Kidney (tissue), 14 donors: ENCODE data around the gene IL22RA2. TPM values are rescaled to one million over a fixed set of nuclear protein-coding genes. Genes with fewer than 3 reads are reported as not detected.

Source experiments
- DNase-seq, 5 donors: peaks; one replicate each; pipeline ENCODE4 v3.0.0-alpha.2; 2013 to 2020
- FAIRE-seq: peaks from 2 replicates; lab custom pipeline; 2012; peaks lifted over from hg19 to GRCh38; lab: Jason Lieb, UNC
- H3K27ac ChIP-seq, 2 donors: one replicate each; pipeline ENCODE4 v1.7.0; 2013; ENCODE audit warnings: low read depth in 2 of 2, low read length in 2 of 2, inconsistent platforms in 1 of 2
- H3K27me3 ChIP-seq: one replicate; pipeline ENCODE4 v1.7.1; 2013; ENCODE audit warnings: low read length, inconsistent platforms; ENCODE audit not compliant: control insufficient read depth, insufficient read depth
- H3K36me3 ChIP-seq, 3 donors: one replicate each; pipeline versions ENCODE4 v1.7.0 to v1.7.1; 2013; ENCODE audit warnings: low read length in 3 of 3, control low read depth in 1 of 3, inconsistent platforms in 1 of 3; ENCODE audit not compliant: insufficient read depth in 3 of 3, control insufficient read depth in 2 of 3
- H3K4me1 ChIP-seq, 3 donors: one replicate each; pipeline versions ENCODE4 v1.7.0 to v1.7.1; 2013; ENCODE audit warnings: low read length in 3 of 3, inconsistent platforms in 1 of 3, low read depth in 1 of 3; ENCODE audit not compliant: control insufficient read depth in 2 of 3, insufficient read depth in 2 of 3
- H3K4me3 ChIP-seq, 3 donors: one replicate each; pipeline versions ENCODE4 v1.7.0 to v1.8.1; 2013; ENCODE audit warnings: low read length in 3 of 3, control low read depth in 1 of 3, inconsistent platforms in 1 of 3
- H3K9ac ChIP-seq, 3 donors: one replicate each; pipeline versions ENCODE4 v1.7.0 to v1.7.1; 2013; ENCODE audit warnings: low read length in 3 of 3, control low read depth in 1 of 3, inconsistent platforms in 1 of 3
- H3K9me3 ChIP-seq, 3 donors: one replicate each; pipeline versions ENCODE4 v1.7.0 to v1.7.1; 2013; ENCODE audit warnings: low read length in 3 of 3, control low read depth in 1 of 3, inconsistent platforms in 1 of 3; ENCODE audit not compliant: control insufficient read depth in 2 of 3, insufficient read depth in 1 of 3
- intact Hi-C: fragments of 100-400 bp; cut with DNase I; formaldehyde crosslinking; loops from one replicate; pipeline ENCODE4 v1.11.1; 2022
- polyA plus RNA-seq: library from polyadenylated mRNA; stranded (reverse); fragments of 350-450 nt; fragmentation: Illumina TruSeq; extraction: RNeasy Lipid Tissue Mini Kit (QIAGEN cat#74804); gene quantifications from one replicate; pipeline ENCODE4 v1.2.3, GENCODE V29; 2014; ENCODE audit warnings: low read depth, low replicate concordance; ENCODE audit not compliant: insufficient read depth
- total RNA-seq: library from RNA; stranded (reverse); fragmentation: NEBNext Ultra II Directional; extraction: Animal tissue kit (Norgen Biotek cat#: 25700); gene quantifications from one replicate; pipeline ENCODE4 v1.2.1, GENCODE V29; 2021
- TF ChIP-seq, protein P1 (sequence below): IDR thresholded peaks from 3 replicates; pipeline ENCODE4 v1.5.1; 2012; ENCODE audit warnings: mild to moderate bottlenecking, moderate library complexity, borderline replicate concordance; ENCODE audit not compliant: insufficient read depth; ENCODE audit errors: extremely low read depth
- donor health status: control.
- donor health status: control.
- donor health status: control.
- donor health status: control.
- donor health status: control.
- donor health status: DM: yes; HTN: yes; CAD: no.
- donor health status: Normal renal cell carcinoma (clear cell type).

The IL22RA2 gene
- total and polyA plus RNA-seq, 2 donors from 2014 or later = not detected

DNA sequence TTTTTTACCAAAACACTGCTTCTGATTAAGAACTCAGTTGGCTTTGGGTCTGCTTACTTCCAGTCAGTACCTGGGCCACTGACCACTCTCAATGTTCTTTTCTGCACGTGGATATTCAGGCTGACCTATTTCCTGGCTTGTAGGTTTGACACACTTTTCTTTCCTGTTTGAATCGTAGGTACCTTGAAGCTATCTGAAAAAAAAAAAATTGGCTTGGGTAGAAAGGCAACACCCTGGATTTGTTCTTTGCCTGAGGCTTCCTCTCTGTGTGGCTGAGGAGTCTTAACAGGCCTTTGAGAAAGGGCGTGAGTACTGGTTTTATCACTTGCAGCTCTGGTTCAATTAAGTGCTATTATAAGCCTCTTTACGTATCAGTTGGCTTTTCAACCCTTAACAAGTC lies 68.1 kb downstream of the IL22RA2 start:
- Histone ChIP-seq H3K36me3 (no peaks in the 10 kb centered on the region), H3K9me3 (no peaks in the 10 kb centered on the region), H3K4me1 (no peaks in the 10 kb centered on the region), H3K4me3 (no peak overlapping the region), H3K27ac (no peak overlapping the region), H3K27me3 (no peaks in the 10 kb centered on the region), H3K9ac (no peak overlapping the region)
- intact Hi-C loops = no loop called here
- no peak for FAIRE-seq
- DNase-seq = no peak
- TF ChIP-seq, protein P1, sequence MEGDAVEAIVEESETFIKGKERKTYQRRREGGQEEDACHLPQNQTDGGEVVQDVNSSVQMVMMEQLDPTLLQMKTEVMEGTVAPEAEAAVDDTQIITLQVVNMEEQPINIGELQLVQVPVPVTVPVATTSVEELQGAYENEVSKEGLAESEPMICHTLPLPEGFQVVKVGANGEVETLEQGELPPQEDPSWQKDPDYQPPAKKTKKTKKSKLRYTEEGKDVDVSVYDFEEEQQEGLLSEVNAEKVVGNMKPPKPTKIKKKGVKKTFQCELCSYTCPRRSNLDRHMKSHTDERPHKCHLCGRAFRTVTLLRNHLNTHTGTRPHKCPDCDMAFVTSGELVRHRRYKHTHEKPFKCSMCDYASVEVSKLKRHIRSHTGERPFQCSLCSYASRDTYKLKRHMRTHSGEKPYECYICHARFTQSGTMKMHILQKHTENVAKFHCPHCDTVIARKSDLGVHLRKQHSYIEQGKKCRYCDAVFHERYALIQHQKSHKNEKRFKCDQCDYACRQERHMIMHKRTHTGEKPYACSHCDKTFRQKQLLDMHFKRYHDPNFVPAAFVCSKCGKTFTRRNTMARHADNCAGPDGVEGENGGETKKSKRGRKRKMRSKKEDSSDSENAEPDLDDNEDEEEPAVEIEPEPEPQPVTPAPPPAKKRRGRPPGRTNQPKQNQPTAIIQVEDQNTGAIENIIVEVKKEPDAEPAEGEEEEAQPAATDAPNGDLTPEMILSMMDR = no peak

DNA sequence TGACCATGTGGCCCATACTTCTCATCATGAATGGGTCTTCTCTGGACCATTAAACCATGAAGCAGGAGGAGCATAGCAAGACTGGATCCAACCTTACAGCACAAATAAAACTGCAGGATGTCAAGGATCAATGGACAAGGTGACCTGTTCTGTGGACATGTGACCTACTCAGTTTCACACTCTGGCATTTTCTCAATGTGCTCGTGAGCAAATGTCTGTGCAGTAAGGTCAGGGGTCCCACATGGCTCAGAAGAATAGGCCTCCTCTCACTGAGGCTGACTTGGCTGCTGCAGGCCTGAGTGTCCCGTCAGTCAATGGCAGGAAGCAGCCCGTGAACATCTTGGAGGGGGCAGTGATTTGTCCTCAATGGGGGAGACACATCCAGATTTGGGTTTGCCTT lies 68.5 kb downstream of the IL22RA2 start:
- H3K36me3 ChIP-seq = no peaks in the 10 kb centered on the region

DNA sequence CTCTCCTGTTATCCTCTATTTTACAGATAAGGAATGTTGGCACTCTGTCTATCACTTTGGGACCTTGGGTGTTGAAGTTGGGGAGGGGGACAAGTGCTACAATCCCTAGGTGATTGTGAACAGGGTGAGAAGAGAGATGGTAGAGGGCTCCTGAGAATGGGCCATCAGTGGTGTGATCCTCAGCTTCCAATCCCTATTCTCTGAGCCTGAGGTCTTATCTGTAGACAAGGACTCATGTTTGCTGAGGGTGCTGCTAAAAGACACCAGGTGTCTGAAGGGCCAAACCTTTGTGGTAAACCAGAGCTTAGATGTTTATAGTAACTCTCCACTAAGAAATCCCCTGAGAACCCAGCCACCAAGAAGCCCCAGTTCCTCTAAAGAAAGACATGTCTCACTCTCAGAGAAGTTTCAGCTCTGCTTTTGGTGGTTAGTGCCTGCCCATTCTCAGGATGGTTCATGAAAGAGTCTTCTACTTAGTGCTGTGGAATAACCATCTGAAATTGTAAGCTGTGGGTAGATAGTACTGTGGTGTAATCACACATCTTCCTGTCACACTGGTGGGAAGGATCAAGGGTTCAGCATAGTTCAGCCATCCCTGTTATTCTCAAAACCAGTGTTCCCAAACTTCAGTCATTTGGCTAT lies 70.5 kb downstream of the IL22RA2 start:
- DNase-seq (no peak), FAIRE-seq (no peak)
- Histone ChIP-seq H3K27ac (no peak overlapping the region), H3K9me3 (no peaks in the 10 kb centered on the region), H3K9ac (no peak overlapping the region), H3K4me1 (no peaks in the 10 kb centered on the region), H3K36me3 (no peaks in the 10 kb centered on the region), H3K27me3 (no peaks in the 10 kb centered on the region), H3K4me3 (no peak overlapping the region)
- TF ChIP-seq, protein P1 = no peak
- intact Hi-C loops = no loop called here

More for the DNA sequence above, 68.5 kb downstream of the IL22RA2 start:
- no peak overlapping the region for H3K9ac ChIP-seq
- FAIRE-seq (no peak), DNase-seq (no peak)
- intact Hi-C loops = no loop called here
- H3K27me3 ChIP-seq = no peaks in the 10 kb centered on the region
- no peaks in the 10 kb centered on the region for H3K4me1 ChIP-seq
- H3K27ac ChIP-seq = no peak overlapping the region
- TF ChIP-seq, protein P1 = no peak
- no peak overlapping the region for H3K4me3 ChIP-seq
- no peaks in the 10 kb centered on the region for H3K9me3 ChIP-seq
